ENCODE results near the gene LPAR6.

LPAR6 gene

DNA sequence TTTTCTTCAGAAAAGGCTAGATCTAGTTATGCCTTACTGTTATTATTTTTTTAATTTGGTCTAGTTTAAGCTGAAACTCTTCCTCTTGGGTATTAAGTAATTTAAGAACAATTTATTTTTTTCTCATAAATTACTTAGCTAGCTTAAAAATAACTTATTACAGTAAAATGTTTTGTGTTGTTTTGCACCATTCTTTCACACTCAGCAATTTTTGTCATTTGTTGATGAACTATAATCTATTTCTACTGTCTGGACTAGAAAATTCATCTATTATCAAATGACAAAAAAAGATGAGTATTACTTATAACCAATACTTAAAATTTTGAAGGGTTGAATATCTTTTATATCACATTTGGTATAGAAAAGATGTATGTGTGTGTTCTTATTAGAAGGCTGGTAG, 1.6 kb upstream of the LPAR6 start:
- no peak for DNase-seq (ENCODE audit: low read depth)

DNA sequence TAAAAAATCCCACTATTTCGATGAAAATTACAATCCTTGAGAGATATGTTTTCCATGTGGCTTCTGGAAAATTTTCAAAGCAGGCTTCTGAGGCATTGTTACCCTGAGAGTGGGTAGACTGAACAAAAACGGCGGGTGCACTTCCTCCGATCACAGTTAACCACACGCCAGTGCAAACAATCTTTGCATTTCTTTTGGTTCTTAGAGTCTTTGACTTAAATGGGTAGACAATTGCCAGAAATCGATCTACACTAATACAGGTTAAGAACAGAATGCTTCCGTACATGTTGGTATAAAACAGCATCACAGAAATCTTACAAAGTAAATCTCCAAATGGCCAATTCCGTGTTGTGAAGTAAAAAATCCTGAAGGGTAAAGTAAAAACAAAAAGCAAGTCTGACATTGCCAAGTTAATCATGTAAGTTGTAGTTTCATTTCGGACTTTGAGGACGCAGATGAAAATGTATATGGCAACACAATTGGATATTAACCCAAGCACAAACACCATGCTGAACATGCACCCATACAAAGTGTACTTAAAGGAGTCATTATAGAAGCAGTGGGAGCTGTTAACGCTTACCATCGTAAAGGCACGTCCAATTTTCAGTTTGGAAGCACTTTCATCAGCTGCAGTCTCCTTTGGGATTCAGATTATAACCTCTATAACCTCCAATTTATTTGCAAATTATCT, 927 bp downstream of the LPAR6 start:
- no peak for DNase-seq (ENCODE audit: low read depth)

DNA sequence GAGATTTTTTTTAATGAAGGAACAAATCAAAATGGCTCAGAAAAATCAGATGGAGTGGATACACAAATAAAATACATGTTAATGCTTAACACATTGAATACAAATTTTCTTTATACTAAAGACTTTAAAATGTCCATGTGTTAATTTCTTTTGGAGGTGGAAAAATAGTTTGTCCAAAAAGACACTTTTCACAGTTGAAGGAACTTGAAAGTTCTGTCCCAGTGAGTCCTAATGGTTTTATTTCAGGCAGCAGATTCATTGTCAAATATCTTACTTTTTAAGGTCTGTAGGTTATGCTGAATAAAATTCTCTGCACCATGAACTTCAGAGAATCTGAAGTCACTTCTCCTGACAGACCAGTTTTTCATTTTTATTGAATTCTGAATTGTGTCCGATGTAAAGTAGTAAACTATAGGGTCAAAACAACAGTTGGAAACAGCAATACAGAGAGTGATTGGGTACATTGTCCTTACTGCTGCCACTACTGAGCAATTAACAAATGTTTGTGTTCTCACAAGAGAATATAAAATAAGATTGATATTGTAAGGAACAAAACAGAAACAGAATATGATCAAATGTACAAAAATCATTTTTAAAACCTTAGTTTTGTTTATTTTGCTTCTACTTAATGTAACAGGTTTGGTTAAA, 1.6 kb downstream of the LPAR6 start:
- DNase-seq (ENCODE audit: low read depth) = no peak

DNA sequence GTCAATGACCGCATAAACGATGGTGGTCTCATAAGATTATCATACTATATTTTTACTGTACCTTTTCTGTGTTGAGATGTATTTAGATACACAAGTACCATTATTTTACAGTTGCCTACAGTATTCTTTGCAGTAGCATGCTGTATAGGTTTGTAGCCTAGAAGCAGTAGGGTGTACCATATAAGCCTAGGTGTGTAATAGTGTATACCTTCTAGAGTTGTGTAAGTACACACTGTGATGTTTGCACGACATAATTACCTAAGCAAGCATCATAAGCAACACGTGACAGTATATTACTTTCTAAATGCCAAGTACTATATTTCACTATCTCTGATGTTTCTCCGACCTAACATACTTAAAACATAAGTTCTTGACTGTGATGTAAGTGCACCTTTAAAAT, 2.7 kb downstream of the LPAR6 start:
- DNase-seq (ENCODE audit: low read depth) = no peak

DNA sequence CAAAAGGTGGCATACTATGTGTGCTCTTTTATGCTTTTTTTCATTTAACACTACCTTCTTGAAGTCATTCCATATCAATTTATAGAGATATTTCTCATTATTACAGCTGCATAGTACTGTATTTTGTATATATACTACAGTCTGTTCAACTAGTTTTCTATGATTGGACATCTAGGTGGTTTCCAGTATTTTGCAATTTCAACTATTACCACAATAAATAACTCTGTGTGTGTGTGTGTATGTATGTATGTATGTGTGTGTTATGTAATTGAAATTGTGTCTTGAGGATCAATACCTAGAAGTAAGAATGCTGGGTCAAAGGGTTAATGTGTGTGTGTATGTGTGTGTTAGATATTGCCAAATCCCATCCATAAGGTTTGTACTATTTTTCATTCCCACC, 7.0 kb downstream of the LPAR6 start:
- DNase-seq (ENCODE audit: low read depth) = no peak

DNA sequence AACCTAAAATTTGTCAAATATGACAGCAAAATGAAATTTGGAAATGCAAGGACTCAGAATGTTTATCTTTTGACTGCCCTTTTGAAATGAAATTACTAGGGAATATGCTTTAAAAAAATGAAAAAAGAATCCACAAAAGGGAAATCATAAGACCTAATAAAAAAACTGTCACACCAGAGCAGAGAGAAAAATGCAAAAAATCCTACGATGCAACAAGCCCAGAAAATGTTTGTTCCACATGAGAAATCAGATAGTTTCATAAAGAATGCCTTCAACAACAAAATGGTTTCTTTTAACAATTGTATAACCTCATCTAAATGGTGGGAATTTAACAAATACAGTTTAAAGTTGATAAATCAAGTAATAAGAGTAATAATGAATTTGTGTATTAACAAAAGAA, 8.0 kb downstream of the LPAR6 start:
- DNase-seq (ENCODE audit: low read depth) = no peak

DNA sequence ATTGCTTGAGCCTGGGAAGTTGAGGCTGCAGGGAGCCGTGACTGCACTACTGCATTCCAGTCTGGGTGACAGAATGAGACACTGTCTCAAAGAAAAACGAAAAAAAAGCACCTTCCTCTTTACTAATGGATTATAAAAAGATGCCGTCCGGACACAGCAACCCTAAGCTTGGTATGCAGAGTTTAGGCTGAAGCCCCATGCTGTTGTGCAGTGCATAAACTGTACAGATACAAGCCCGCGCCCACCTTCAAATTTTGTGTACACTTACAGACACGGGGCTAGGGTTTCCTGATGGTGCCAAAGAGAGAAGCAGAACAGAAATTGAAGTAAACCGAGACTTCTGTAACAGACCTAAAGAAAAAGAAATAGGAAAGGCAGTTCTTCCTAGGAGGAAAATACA, 9.0 kb downstream of the LPAR6 start:
- no peak for DNase-seq (ENCODE audit: low read depth)

DNA sequence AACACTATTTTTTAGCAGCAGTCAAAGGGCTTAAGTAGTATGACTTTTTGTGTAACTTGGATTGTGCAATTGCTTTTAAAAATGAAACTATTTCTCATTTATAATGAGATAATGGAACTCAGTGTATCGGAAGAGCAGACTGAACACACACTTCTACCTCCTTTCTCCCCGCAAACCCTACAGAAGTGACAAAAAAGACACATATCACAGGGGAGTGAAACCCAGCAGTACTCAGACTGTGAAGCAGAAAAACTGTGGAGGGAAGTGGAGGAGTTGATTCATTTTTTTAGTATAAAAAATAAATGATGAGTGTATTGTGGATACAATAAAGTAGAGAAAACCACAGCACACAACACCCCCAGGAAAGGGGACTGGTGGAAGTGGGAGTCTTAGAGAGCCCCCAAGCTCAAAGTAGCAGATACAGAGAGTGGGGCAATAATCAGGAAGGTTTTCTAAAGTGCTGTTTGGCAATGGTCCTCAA, 9.7 kb downstream of the LPAR6 start:
- DNase-seq (ENCODE audit: low read depth) = no peak

DNA sequence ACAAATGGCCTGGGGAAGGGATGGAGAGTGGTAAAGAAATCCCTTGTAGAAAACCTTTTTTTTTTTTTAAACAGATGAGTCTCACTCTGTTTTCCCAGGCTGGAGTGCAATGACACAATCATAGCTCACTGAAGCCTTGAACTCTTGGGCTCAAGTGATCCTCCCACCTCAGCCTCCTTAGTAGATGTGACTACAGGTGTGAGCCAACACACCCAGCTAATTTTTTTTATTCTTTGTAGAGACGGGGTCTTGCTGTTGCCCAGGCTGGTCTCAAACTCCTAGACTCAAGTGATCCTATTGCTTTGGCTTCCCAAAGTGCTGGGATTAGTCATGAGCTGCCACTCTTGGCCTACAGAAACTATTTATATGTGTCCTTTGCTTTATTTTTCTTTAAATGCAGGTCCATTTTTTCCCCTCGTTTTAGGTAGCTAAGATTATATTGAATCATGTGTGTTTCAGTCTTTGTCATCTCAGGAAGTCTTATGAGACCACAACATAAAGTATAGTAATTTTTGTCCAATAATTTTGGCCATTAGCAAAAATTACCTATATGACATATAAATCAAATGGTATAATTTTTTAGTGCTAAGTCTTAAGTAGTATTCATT, 10.5 kb downstream of the LPAR6 start:
- DNase-seq (ENCODE audit: low read depth) = no peak

DNA sequence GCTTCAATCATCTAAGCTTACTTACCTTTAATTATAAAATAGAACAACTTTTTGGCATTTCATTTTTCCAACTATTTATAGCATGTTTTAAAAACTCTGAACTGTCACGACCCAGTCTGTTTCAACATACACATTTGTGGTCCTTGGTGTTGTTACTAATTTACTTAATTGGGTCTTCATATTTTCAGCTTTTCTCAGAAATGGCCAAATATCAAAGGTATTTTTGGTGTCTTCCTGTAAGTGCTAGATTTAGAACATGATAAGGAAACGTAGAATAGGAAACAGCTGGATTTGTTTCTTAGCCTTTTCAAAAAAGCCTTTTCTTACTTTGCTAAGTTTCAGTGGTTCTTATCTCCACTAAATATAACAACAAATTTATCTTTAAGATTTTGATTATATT, 11.4 kb downstream of the LPAR6 start:
- no peak for DNase-seq (ENCODE audit: low read depth)

DNA sequence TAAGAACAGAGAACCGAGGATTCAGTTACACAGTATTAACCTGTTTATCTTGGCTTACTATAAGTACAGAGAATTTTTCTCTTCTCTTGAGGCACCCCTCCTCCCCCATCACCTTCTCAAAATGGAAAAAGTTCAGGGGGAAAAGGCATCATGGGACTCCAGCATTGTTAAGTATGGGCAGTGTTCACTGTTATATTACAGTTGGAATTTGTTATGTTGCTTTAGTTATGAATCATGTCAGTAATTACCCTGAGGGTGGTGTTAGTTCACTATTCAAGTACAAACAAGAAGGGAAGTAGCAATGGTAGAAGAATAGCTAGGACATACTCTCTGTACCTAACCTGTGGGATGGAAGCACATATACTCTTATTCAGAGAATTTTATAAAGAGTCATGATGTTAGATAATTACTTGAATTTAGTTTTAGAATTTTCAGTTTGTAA, 12.0 kb downstream of the LPAR6 start:
- DNase-seq (ENCODE audit: low read depth) = peak; percentile 76

DNA sequence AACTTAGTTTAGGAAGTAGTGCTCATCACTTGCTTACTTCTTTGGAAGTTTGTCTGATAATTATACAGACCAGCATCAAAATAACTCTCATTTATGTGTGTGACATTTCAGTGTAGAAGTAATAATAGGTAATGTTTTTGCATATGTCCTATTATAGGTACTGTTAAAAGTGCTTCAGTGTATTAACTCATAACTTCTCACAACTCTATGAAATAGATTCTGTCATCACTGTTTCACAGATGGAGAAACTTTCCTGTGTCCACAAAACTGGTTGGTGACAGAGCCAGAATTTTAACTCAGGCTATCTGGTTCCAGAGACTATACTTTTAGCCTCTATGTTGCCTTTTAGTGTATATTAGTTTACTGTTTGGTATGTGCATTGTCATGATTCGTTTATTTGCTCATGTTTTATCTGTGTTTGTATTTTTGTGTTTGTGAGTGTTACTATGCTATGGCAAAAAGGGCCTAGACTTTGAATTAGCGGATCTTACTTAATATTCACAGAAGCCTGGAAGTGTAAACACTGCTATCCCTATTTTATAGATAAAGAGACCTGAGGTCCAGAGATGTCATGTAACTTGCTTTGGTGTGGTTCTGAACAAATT, 12.7 kb downstream of the LPAR6 start:
- no peak for DNase-seq (ENCODE audit: low read depth)

DNA sequence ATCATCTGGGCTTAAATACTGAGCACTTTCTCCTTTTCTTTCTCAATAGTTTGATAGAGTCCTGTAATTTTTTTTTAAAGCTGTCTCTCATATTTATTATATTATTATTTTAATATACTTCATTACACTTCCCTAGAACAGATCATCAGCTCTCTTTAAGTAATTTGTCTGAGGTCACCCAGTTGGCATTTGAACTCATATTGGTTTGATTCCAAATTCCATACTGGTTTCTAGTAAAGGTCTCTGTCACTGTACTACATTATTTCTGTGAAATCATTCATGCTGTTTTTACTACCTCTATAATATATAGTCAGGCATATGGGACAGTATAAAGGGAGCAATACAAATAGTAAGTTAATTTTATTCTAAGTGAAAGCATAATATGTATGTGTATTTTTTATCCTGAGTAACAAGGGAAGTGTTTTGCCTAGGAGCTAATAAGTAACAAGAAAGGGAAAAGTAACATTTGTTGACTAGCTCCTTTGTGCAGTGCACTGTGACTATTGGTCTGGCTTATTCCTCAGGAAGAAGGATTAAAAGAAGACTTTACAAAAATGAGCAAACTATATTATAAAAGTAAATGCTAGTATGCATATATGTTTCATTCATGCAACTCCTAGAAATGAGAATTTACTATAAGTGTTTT, 14.3 kb downstream of the LPAR6 start:
- no peak for DNase-seq (ENCODE audit: low read depth)

DNA sequence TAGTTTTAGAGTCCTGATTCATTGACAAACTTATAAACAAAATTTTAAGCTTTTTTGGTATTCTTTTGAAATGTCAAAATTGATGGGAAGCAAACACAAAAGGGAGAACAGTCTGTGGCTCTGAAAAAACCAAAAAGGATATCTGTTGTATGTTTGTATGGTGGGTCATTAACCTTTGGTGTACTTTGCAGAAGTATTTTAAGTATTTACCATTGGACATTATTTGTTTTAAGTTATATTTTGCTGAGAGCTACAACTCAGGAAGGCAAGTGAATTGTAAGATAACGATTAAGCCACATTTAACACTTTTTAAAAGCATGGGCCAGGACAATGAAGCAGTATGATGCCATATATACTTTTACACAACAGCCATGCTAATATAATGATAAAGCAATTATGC, 15.2 kb downstream of the LPAR6 start:
- no peak for DNase-seq (ENCODE audit: low read depth)

DNA sequence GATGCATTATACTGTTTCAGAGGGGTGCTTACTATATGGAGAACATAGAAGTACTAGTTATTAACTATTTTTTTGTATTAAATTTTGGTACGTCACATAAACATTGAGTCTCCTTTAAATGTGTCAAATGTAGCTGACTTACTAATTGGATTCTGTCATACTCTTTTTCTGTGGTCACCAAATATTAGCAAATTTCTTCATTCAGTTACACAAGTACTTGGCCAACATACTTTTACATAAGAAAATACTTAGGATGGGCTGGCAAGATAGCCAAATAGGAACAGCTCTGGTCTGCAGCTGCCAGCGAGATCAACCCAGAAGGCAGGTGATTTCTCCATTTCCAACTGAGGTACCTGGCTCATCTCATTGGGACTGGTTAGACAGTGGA, 19.2 kb downstream of the LPAR6 start:
- DNase-seq (ENCODE audit: low read depth) = no peak

DNA sequence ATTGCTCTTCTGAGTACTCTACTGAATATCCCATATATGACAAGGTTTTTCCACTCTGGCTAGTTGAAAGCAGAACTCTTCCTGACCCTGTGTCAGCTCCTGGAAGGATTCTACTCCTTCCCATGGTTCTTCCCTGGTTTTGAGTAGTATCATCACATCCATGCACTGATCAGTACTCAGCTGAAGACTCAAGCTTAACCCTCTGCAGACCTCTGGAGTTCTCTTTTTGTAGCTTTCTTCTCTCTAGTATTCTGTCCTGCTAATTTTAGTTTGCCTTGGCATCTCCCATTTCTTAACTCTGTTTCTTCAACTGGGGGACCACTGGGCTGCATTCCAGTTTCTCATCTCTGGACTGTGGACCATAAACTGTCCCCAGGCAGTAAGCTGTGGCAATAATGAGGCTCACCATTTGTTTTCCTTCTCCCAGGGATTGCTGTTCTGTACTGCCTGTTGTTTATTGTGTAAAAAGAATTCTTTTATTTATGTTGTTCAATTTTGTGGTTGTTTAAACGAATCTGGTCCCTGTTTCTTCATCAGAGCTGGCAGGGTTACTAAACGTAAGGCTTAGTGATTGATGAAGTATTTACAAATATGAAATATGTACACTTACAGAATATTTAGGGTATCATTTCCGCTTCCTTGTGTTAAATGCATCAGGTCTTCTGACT, 19.7 kb downstream of the LPAR6 start:
- no peak for DNase-seq (ENCODE audit: low read depth)

DNA sequence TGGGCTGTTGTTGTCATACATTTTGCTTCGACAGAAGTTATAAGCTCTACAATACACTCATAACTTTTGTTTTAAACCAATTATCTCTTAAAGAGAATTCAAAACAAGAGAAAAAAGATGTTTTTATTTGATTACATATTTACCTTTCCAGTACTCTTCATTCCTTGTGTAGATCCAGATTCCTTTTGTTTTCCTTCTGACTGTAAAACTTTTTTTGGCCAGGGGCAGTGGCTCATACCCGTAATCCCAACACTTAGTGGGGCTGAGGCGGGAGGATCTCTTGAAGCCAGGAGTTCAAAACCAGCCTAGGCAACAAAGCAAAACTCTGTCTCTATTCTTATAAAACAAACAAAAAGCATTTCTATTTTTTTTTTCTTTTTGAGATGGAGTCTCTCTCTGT, 21.7 kb downstream of the LPAR6 start:
- DNase-seq (ENCODE audit: low read depth) = no peak

DNA sequence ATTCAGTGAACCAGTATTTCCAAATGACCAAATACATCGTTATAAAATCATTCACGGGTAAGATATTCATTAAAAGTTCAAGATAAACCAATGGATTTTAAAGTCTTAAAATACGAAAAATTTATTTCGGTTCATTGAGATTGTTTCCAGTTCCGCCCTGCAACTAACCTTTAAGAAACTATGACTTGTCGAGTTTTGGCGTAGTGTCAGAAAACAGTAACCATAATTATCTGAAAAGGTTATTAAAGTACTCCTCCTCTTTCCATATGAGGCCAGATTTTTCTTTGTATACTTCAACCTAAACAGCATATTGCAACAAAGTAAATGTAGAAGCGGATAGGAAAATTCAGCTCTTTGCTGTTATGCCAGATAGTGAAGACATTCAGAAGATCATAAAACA, 26.1 kb downstream of the LPAR6 start:
- DNase-seq (ENCODE audit: low read depth) = no peak

DNA sequence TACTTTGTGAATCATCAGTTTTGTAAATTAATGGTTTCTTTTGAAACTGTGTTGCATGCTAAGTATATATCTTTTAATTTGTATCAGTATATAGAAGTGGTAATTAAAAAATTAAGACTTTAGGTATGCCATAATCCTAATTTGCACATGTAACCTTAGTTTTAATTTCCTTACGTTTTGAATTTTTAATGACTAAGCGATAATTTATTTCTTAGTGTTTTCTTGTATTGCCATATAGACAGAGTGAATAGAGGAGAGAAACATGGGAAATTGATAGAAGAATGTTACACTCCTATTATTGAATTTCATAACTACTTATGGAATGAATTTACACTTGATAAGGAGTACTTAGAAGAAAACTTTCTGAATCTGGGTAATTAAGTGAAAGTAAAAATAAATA, 29.5 kb downstream of the LPAR6 start:
- no peak for DNase-seq (ENCODE audit: low read depth)

DNA sequence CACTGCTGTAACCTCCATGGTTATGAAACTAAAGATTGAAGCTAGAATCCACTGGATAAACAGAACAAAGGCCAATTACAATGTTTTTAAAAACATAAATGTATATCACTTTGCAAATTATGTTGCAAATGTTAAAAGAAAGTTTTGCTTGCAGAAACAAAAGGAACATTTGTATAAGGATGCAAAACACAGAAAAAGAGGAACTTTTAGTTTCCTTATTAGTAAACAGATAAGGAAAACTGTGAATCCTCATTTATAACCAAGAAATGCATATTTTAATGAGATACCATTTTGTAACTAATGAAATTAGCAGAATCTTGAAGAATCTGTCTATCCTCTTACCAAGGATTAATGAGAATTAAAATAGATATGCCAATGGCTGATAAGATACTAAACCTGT, 32.3 kb downstream of the LPAR6 start:
- no peak for DNase-seq (ENCODE audit: low read depth)

DNA sequence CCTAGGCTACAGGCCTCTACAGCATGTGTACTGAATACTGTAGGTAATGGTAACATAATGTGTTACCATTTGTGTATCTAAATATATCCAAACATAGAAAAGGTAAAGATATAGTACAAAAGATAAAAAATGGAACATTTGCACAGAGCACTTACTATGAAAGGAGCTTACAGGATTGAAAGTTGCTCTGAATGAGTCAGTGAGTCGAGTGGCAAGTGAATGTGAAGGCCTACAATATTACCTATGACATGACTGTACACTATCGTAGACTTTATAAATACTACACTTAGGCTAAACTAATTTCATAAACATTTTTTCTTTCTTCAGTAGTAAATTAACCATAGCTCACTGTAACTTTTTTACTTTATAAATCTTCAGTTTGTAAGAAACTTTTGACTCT, 35.1 kb downstream of the LPAR6 start:
- no peak for DNase-seq (ENCODE audit: low read depth)

DNA sequence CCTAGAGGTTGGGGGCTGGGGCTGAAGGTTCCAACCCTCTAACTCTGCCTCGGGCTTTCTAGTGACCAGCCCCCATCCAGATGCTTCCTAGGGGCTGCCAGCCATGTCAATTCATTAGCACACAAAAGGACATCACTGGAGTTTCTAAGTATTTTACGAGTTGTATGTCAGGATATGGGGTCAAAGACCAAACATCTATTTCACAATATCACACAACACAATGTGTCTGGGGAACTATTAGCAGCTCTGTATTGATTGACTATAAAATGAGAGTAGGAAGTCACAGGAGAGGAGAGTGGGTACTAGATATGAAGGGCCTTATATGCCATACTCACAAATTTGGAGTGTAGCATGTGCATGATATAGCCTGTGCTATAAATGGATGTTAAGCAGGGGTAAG, 42.1 kb downstream of the LPAR6 start:
- no peak for DNase-seq (ENCODE audit: low read depth)

Data from stromal cell of bone marrow (primary cell).